Peyer's patch (tissue), 4 donors: ENCODE measurements around the gene POU2AF1.

Experiments
- CTCF ChIP-seq, 6 experiments: fragments of 450-650 bp in 4 of 6; fragments of 200-600 bp in 2 of 6; sonication (generic) in 1 of 6; IDR thresholded peaks; one replicate each; pipeline ENCODE4 v1.5.1; 2017 to 2019; ENCODE audit warnings: antibody characterized with exemption in 6 of 6, mild to moderate bottlenecking in 3 of 6, moderate library complexity in 1 of 6
- POLR2A ChIP-seq, 2 donors: fragments of 450-650 bp; IDR thresholded peaks; one replicate each; pipeline ENCODE4 v1.5.1; 2017; ENCODE audit warnings: antibody characterized with exemption in 2 of 2, mild to moderate bottlenecking in 2 of 2, moderate library complexity in 2 of 2

GRCh38 chr11:111353776-111354600 lies 25.1 kb downstream of the POU2AF1 start:
- TF ChIP-seq CTCF (IDR thresholded peaks at IDR 0.05) (no peak), POLR2A (IDR thresholded peaks at IDR 0.05) (no peak)
